Activated T-helper 2 cell treated with anti-CD3 and anti-CD28 coated beads, Interferon-gamma antibody, Interleukin-2, Interleukin-4, amounts not matched to agents 10 μg/mL and 5 μg/mL and 100 μg/mL, durations not matched to agents 14 hours and 24 hours and 36 hours (primary cell): ENCODE data around the gene GLYAT. TPM values are rescaled to one million over a fixed set of nuclear protein-coding genes. Genes with fewer than 3 reads are reported as not detected.
"Not testable (repeated sequence)": the region's sequence is repeated elsewhere in the genome, so short reads cannot be mapped to it uniquely, and the experiment has no call there.

Experiments
- DNase-seq: peaks from one replicate; pipeline ENCODE4 v3.0.0; 2021; ENCODE audit warnings: low spot score
- H3K27ac Mint-ChIP-seq: one replicate; pipeline ENCODE4 v1.8.0; 2021; ENCODE audit warnings: mixed read lengths
- H3K27me3 Mint-ChIP-seq: one replicate; pipeline ENCODE4 v1.8.0; 2021; ENCODE audit warnings: low read depth, mixed read lengths
- H3K36me3 Mint-ChIP-seq: one replicate; pipeline ENCODE4 v1.8.0; 2021; ENCODE audit warnings: low read depth, mixed read lengths
- H3K4me1 Mint-ChIP-seq: one replicate; pipeline ENCODE4 v1.8.0; 2021; ENCODE audit warnings: low read depth, mixed read lengths
- H3K4me3 Mint-ChIP-seq: one replicate; pipeline ENCODE4 v1.8.0; 2021; ENCODE audit warnings: low read depth, mild to moderate bottlenecking, moderate library complexity, mixed read lengths
- H3K9me3 Mint-ChIP-seq: one replicate; pipeline ENCODE4 v1.8.0; 2021; ENCODE audit warnings: mixed read lengths
- intact Hi-C: fragments of 100-400 bp; cut with micrococcal nuclease; formaldehyde crosslinking; loops from one replicate; pipeline ENCODE4 v1.15.1; 2023
- total RNA-seq: library from RNA; stranded (reverse); gene quantifications from 2 replicates; pipeline ENCODE4 v1.2.3, GENCODE V29; 2022

The GLYAT gene
- total RNA-seq, 1 donor from 2014 or later: not detected

GRCh38 chr11:58688789-58689503, 42.8 kb downstream of the GLYAT start:
- no peak for DNase-seq
- Mint-ChIP-seq H3K27ac (no peak overlapping the region), H3K4me1 (peaks cover 3% of the 10 kb centered on the region), H3K36me3 (no peaks in the 10 kb centered on the region), H3K4me3 (no peak overlapping the region), H3K27me3 (no peaks in the 10 kb centered on the region), H3K9me3 (no peaks in the 10 kb centered on the region)
- intact Hi-C loops: no loop called here

- Mint-ChIP-seq H3K36me3 (no peaks in the 10 kb centered on the region), H3K4me3 (peak overlapping the region; percentile 23), H3K9me3 (peaks cover 8% of the 10 kb centered on the region), H3K27ac (no peak overlapping the region), H3K4me1 (peaks cover 3% of the 10 kb centered on the region), H3K27me3 (peaks cover 2% of the 10 kb centered on the region)
- intact Hi-C loops: no loop called here
- no peak for DNase-seq
These were observed 45.6 kb downstream of the GLYAT start for GRCh38 chr11:58685973-58686722.

GRCh38 chr11:58682660-58683059, 49.1 kb downstream of the GLYAT start:
- H3K27ac Mint-ChIP-seq, H3K36me3 Mint-ChIP-seq, DNase-seq, intact Hi-C loops, H3K4me1 Mint-ChIP-seq, H3K9me3 Mint-ChIP-seq, H3K27me3 Mint-ChIP-seq, H3K4me3 Mint-ChIP-seq: not testable (repeated sequence)

DNA sequence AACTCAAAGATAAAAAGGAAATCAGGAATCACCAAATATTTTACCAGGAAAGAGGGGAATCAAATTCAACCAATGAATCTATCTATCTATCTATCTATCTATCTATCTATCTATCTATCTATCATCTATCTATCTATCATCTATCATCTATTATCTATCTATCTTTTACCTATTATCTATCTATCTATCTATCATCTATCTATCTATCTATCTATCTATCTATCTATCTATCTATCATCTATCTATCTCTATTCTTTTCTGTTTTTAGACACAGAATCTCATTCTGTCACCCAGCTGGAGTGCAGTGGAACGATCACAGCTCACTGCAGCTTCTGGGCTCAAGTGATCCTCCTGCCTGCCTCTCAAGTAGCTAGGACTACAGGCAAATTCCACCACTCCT, 54.2 kb downstream of the GLYAT start:
- H3K4me3 Mint-ChIP-seq, DNase-seq, intact Hi-C loops, H3K27me3 Mint-ChIP-seq, H3K9me3 Mint-ChIP-seq, H3K4me1 Mint-ChIP-seq, H3K27ac Mint-ChIP-seq, H3K36me3 Mint-ChIP-seq: not testable (repeated sequence)

- H3K36me3 Mint-ChIP-seq: no peaks in the 10 kb centered on the region
- DNase-seq: no peak
- no peak overlapping the region for H3K4me3 Mint-ChIP-seq
- no peaks in the 10 kb centered on the region for H3K9me3 Mint-ChIP-seq
- H3K27me3 Mint-ChIP-seq: peaks cover 2% of the 10 kb centered on the region
- H3K4me1 Mint-ChIP-seq: no peaks in the 10 kb centered on the region
- H3K27ac Mint-ChIP-seq: no peak overlapping the region
- intact Hi-C loops: no loop called here
These were observed 55.1 kb downstream of the GLYAT start for GRCh38 chr11:58676563-58677135.

- no peak overlapping the region for H3K4me3 Mint-ChIP-seq
- no peaks in the 10 kb centered on the region for H3K36me3 Mint-ChIP-seq
- H3K9me3 Mint-ChIP-seq: no peaks in the 10 kb centered on the region
- H3K4me1 Mint-ChIP-seq: no peaks in the 10 kb centered on the region
- H3K27me3 Mint-ChIP-seq: no peaks in the 10 kb centered on the region
- no peak overlapping the region for H3K27ac Mint-ChIP-seq
- intact Hi-C loops: loop anchor here (2.0 kb wide), 3 partner anchors 21 to 107 kb away; no protein-coding TSS in a partner anchor
- DNase-seq: peak; percentile 49
These were observed 56.2 kb downstream of the GLYAT start for GRCh38 chr11:58675334-58676155.

DNA sequence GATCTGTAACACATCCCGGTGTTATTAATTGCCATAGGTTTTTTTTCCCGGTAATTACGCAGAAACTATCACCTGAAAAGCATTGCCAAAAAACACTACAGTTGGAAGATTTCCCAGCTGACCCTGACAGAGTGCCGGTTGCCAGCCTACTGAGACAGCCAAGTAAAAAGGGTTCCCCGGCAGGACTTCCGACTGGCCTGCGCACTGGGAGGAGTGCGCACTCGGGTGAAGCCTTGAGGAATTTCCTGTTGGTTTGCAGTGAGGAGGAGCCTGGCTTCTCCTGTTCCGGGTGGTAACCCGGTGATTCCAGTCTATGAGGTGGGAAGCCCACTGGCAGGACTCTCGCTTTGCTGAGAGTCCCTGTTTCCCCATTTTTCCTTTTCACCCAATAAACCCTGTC, 57.1 kb downstream of the GLYAT start:
- Mint-ChIP-seq H3K9me3 (no peaks in the 10 kb centered on the region), H3K4me3 (no peak overlapping the region), H3K36me3 (no peaks in the 10 kb centered on the region), H3K27ac (no peak overlapping the region), H3K27me3 (no peaks in the 10 kb centered on the region), H3K4me1 (no peaks in the 10 kb centered on the region)
- intact Hi-C loops: loop anchor here (2.0 kb wide), 3 partner anchors 20 to 106 kb away; no protein-coding TSS in a partner anchor
- no peak for DNase-seq

GRCh38 chr11:58671983-58672633, 59.6 kb downstream of the GLYAT start:
- no peaks in the 10 kb centered on the region for H3K27me3 Mint-ChIP-seq
- no peak overlapping the region for H3K4me3 Mint-ChIP-seq
- no peaks in the 10 kb centered on the region for H3K9me3 Mint-ChIP-seq
- intact Hi-C loops: no loop called here
- no peaks in the 10 kb centered on the region for H3K36me3 Mint-ChIP-seq
- H3K27ac Mint-ChIP-seq: no peak overlapping the region
- DNase-seq: no peak
- no peaks in the 10 kb centered on the region for H3K4me1 Mint-ChIP-seq

- Mint-ChIP-seq H3K9me3 (no peaks in the 10 kb centered on the region), H3K4me3 (no peak overlapping the region), H3K4me1 (no peaks in the 10 kb centered on the region), H3K36me3 (no peaks in the 10 kb centered on the region), H3K27ac (no peak overlapping the region), H3K27me3 (peaks cover 1% of the 10 kb centered on the region)
- intact Hi-C loops: no loop called here
- DNase-seq: no peak
These were observed 71.7 kb downstream of the GLYAT start for GRCh38 chr11:58659910-58660570.

DNA sequence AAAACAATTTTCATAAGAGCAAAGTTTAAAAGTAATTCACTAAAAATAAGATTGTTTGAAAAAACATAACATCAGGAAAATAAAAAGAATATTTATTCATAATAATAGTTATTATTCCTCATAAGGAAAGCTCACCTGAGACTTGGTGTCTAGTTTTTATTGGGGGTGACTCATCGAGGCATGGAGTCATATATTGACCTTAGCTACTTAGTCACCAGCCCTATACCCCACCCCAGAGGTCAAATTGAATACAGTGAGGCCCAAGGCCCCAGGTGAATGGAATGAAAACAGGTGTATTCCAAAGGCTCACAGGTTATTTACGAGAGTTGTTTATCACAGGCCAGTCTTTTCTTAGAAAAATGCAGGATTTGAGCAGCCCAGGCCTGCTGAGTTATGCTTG, 72.3 kb downstream of the GLYAT start:
- no peak for DNase-seq
- Mint-ChIP-seq H3K36me3 (no peaks in the 10 kb centered on the region), H3K27ac (no peak overlapping the region), H3K9me3 (no peaks in the 10 kb centered on the region), H3K4me3 (no peak overlapping the region), H3K27me3 (peaks cover 1% of the 10 kb centered on the region), H3K4me1 (peaks cover 4% of the 10 kb centered on the region)
- intact Hi-C loops: no loop called here
